Transverse colon (tissue), 4 donors: ENCODE results near the gene DPH3. TPM values are rescaled to one million over a fixed set of nuclear protein-coding genes. Genes with fewer than 3 reads are reported as not detected.

Source experiments
- DNase-seq: peaks from one replicate; pipeline ENCODE4 v3.0.0-alpha.2; 2019
- H3K27ac ChIP-seq, 4 donors: fragments of 200-600 bp; sonication (generic); 2 replicates each; pipeline ENCODE4 v1.5.1; 2016 to 2018; ENCODE audit warnings: inconsistent platforms in 4 of 4
- H3K27me3 ChIP-seq: fragments of 200-600 bp; sonication (generic); 2 replicates; pipeline ENCODE4 v1.5.1; 2017; ENCODE audit warnings: inconsistent platforms
- H3K36me3 ChIP-seq, 4 donors: fragments of 200-600 bp; sonication (generic); 2 replicates each; pipeline ENCODE4 v1.5.1; 2017 to 2019; ENCODE audit warnings: inconsistent platforms in 4 of 4
- H3K4me1 ChIP-seq, 4 donors: fragments of 200-600 bp; sonication (generic); 2 replicates each; pipeline ENCODE4 v1.5.1; 2017 to 2020; ENCODE audit warnings: inconsistent platforms in 4 of 4
- H3K4me3 ChIP-seq, 4 donors: fragments of 200-600 bp; sonication (generic); 1 replicate in 1 of 4; 2 replicates in 3 of 4; pipeline versions ENCODE4 v1.5.1 to v1.6.1; 2017 to 2019; ENCODE audit warnings: inconsistent platforms in 4 of 4
- H3K9me3 ChIP-seq, 2 donors: fragments of 200-600 bp; sonication (generic); 2 replicates each; pipeline ENCODE4 v1.5.1; 2017 to 2019; ENCODE audit warnings: inconsistent platforms in 2 of 2
- CTCF ChIP-seq, 5 experiments: fragments of 200-600 bp in 3 of 5; fragments of 450-650 bp in 2 of 5; sonication (generic) in 3 of 5; IDR thresholded peaks; 1 replicate in 2 of 5; 2 replicates in 3 of 5; pipeline ENCODE4 v1.5.1; 2016 to 2017; ENCODE audit warnings: antibody characterized with exemption in 5 of 5, inconsistent platforms in 3 of 5, mild to moderate bottlenecking in 2 of 5, moderate library complexity in 1 of 5
- EP300 ChIP-seq: sonication (generic); formaldehyde crosslinking; IDR thresholded peaks from one replicate; pipeline ENCODE4 v1.6.1; 2017; ENCODE audit warnings: antibody characterized with exemption, low read depth
- POLR2A ChIP-seq: fragments of 450-650 bp; IDR thresholded peaks from one replicate; pipeline ENCODE4 v1.6.1; 2016; ENCODE audit warnings: antibody characterized with exemption, mild to moderate bottlenecking, moderate library complexity
- POLR2AphosphoS5 ChIP-seq, 3 donors: sonication (generic); formaldehyde crosslinking; IDR thresholded peaks; one replicate each; pipeline ENCODE4 v1.6.1; 2016; ENCODE audit warnings: antibody characterized with exemption in 3 of 3
- WGBS, 2 donors: methylation state at CpG; one replicate each; pipeline ENCODE4 v1.1.5; 2018; ENCODE audit warnings: low coverage in 1 of 2; 5-methylcytosine and 5-hydroxymethylcytosine counted together
- in situ Hi-C, 4 donors: fragments of 200-750 bp; cut with MboI; loops; one replicate each; pipeline versions ENCODE4 v1.15.0 to v1.15.1; 2017; ENCODE audit warnings: low sequenced_read_pairs in 3 of 4, low pct_ligation_motif_present in 1 of 4, low pct_unique_long_range_greater_than_20kb in 1 of 4
- intact Hi-C: fragments of 100-400 bp; cut with DNase I; formaldehyde crosslinking; loops from one replicate; pipeline ENCODE4 v1.15.1; 2023; ENCODE audit warnings: low total_unique reads
- total RNA-seq, 4 donors: library from RNA; depleted of rRNA; stranded (reverse); fragments of >200 nt; gene quantifications; one replicate each; pipeline ENCODE4 v1.1.0, GENCODE V29; 2016

DPH3 gene
- total RNA-seq, 4 donors from 2014 or later = 5.0 to 22.4 (median 12.4) TPM

GRCh38 chr3:16308727-16309126 lies 44.0 kb upstream of the DPH3 start:
- Histone ChIP-seq H3K4me1 (peaks cover 0 to 5% (median 0%) of the 10 kb centered on the region in 4 donors), H3K27ac (no peak overlapping the region), H3K9me3 (no peaks in the 10 kb centered on the region), H3K4me3 (no peak overlapping the region), H3K36me3 (peaks cover 0 to 7% (median 2%) of the 10 kb centered on the region in 4 donors), H3K27me3 (no peaks in the 10 kb centered on the region)
- DNase-seq = no peak
- in situ Hi-C loops = no loop called here
- TF ChIP-seq POLR2A (no peak), POLR2AphosphoS5 (IDR thresholded peaks at IDR 0.05) (no peak), CTCF (IDR thresholded peaks at IDR 0.05) (no peak), EP300 (no peak)
- WGBS, 2 donors = 82 to 85% methylated on average over 1 of the region's 1 CpG
- intact Hi-C loops = no loop called here

- H3K4me1 ChIP-seq = peaks cover 0 to 5% (median 0%) of the 10 kb centered on the region in 4 donors
- H3K36me3 ChIP-seq = peaks cover 0 to 8% (median 4%) of the 10 kb centered on the region in 4 donors
- intact Hi-C loops (no loop called here), in situ Hi-C loops (no loop called here)
- H3K4me3 ChIP-seq = no peak overlapping the region
- DNase-seq = no peak
- WGBS, 2 donors = 83% methylated on average over 5 of the region's 5 CpGs
- H3K27ac ChIP-seq = no peak overlapping the region
- no peaks in the 10 kb centered on the region for H3K27me3 ChIP-seq
- no peaks in the 10 kb centered on the region for H3K9me3 ChIP-seq
- TF ChIP-seq CTCF (IDR thresholded peaks at IDR 0.05) = no peak
- TF ChIP-seq EP300 = no peak
- no peak for TF ChIP-seq POLR2AphosphoS5 (IDR thresholded peaks at IDR 0.05)
- no peak for TF ChIP-seq POLR2A
Measured at GRCh38 chr3:16307832-16308531, 43.2 kb upstream of the DPH3 start.

GRCh38 chr3:16305111-16305541 lies 40.4 kb upstream of the DPH3 start:
- H3K36me3 ChIP-seq = peaks cover 0 to 18% (median 6%) of the 10 kb centered on the region in 4 donors
- H3K4me1 ChIP-seq = no peaks in the 10 kb centered on the region
- H3K4me3 ChIP-seq = no peak overlapping the region
- in situ Hi-C loops = no loop called here
- no peak overlapping the region for H3K27ac ChIP-seq
- TF ChIP-seq POLR2A (no peak), POLR2AphosphoS5 (IDR thresholded peaks at IDR 0.05) (no peak)
- no peaks in the 10 kb centered on the region for H3K9me3 ChIP-seq
- intact Hi-C loops = no loop called here
- H3K27me3 ChIP-seq = no peaks in the 10 kb centered on the region
- 81% methylated on average over 7 of the region's 7 CpGs; no CpG with 5 or more reads in 1 of the 2 donors for WGBS, 2 donors
- no peak for DNase-seq

- H3K4me3 ChIP-seq = no peak overlapping the region
- H3K36me3 ChIP-seq = peaks cover 0 to 18% (median 6%) of the 10 kb centered on the region in 4 donors
- no peaks in the 10 kb centered on the region for H3K9me3 ChIP-seq
- in situ Hi-C loops (no loop called here), intact Hi-C loops (no loop called here)
- H3K27me3 ChIP-seq = no peaks in the 10 kb centered on the region
- TF ChIP-seq POLR2A (no peak), CTCF (IDR thresholded peaks at IDR 0.05) (no peak)
- WGBS, 2 donors = 86 to 96% methylated on average over 2 of the region's 2 CpGs
- no peak overlapping the region for H3K27ac ChIP-seq
- no peaks in the 10 kb centered on the region for H3K4me1 ChIP-seq
- DNase-seq = no peak
Measured at GRCh38 chr3:16304061-16305010, 39.6 kb upstream of the DPH3 start.
